Fibroblast of the aortic adventitia (primary cell): ENCODE measurements around the gene RNU6-9. TPM values are rescaled to one million over a fixed set of nuclear protein-coding genes. Genes with fewer than 3 reads are reported as not detected.
"Not testable (repeated sequence)": the region's sequence is repeated elsewhere in the genome, so short reads cannot be mapped to it uniquely, and the experiment has no call there.

Experiments used
- DNase-seq: peaks from one replicate; pipeline ENCODE4 v3.0.0-alpha.2; 2010; ENCODE audit warnings: low read depth
- H3K4me3 ChIP-seq: 2 replicates; pipeline ENCODE4 v1.5.1; 2011; ENCODE audit warnings: low read depth, mild to moderate bottlenecking, control low read depth, low read length, moderate library complexity
- CTCF ChIP-seq: IDR thresholded peaks from 2 replicates; pipeline ENCODE4 v1.5.1; 2011; ENCODE audit warnings: mild to moderate bottlenecking, low read length, control low read depth, inconsistent platforms; ENCODE audit not compliant: insufficient read depth
- total RNA-seq: library from RNA; depleted of rRNA; stranded (reverse); fragments of >200 nt; gene quantifications from 2 replicates; pipeline ENCODE4 v1.2.3, GENCODE V29; 2012; ENCODE audit warnings: low replicate concordance

RNU6-9 gene
- total RNA-seq, 1 donor = not detected

DNA sequence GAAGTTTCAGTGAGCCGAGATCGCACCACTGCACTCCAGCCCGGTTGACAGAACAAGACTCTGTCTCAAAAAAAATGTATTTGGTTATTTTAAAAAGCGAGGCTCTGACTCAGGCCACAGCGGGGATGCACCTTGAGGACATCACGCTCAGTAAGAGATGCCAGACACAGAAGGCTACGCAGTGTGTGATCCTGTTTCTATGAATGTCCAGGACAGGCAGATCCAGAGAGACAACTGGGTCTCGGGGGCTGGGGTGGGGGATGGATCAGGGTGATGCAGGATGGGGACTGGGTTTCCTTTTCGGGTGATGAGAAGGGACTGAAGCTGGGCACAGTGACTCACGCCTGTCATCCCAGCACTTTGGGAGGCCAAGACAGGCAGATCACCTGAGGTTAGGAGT, 5.7 kb upstream of the RNU6-9 start:
- no peak for TF ChIP-seq CTCF
- no peak for DNase-seq
- H3K4me3 ChIP-seq = no peak overlapping the region

DNA sequence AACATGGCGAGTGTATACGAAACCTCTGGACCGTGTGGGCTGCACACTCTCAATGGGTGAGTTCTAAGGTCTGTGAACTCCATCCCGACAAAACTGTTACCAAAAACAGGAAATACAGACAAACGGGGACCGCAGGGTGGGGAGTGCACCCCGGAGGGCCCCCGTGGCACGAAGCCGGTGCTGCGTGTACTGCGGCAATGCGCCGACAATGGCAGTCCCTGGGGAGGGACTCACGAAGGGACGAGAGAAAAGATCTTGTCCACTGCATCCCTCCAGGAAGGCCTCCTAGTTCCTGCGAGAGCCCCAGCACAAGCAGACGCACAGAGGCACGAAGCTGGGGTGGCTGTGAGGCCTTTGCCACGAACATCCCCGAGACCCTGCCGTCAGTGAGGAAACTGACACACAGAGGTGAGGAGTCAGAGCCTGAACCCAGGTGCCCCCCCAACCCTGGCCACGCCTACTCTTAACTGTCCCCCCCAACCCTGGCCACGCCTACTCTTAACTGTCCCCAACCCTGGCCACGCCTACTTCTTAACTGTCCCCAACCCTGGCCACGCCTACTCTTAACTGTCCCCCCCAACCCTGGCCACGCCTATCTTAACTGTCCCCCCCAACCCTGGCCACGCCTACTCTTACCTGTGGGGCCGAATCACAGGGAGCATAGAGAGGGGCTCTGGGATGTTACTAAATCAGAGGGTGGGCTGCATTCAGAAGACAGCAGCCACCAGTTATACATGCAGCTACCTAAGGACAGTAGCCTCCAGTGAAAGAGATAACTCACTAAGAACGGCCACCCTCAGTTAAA, 4.5 kb upstream of the RNU6-9 start:
- no peak for TF ChIP-seq CTCF

GRCh38 chr19:889662-890295, 3.5 kb upstream of the RNU6-9 start:
- no peak for DNase-seq
- no peak overlapping the region for H3K4me3 ChIP-seq
- TF ChIP-seq CTCF = no peak

More for the DNA sequence above, 4.5 kb upstream of the RNU6-9 start:
- DNase-seq = no peak
- no peak overlapping the region for H3K4me3 ChIP-seq

GRCh38 chr19:890831-891230, 2.5 kb upstream of the RNU6-9 start:
- no peak for DNase-seq
- H3K4me3 ChIP-seq = no peak overlapping the region
- no peak for TF ChIP-seq CTCF

- H3K4me3 ChIP-seq = peak overlapping the region; percentile 83
- DNase-seq = not testable (repeated sequence)
These were observed 1.7 kb upstream of the RNU6-9 start for GRCh38 chr19:891421-892200.

DNA sequence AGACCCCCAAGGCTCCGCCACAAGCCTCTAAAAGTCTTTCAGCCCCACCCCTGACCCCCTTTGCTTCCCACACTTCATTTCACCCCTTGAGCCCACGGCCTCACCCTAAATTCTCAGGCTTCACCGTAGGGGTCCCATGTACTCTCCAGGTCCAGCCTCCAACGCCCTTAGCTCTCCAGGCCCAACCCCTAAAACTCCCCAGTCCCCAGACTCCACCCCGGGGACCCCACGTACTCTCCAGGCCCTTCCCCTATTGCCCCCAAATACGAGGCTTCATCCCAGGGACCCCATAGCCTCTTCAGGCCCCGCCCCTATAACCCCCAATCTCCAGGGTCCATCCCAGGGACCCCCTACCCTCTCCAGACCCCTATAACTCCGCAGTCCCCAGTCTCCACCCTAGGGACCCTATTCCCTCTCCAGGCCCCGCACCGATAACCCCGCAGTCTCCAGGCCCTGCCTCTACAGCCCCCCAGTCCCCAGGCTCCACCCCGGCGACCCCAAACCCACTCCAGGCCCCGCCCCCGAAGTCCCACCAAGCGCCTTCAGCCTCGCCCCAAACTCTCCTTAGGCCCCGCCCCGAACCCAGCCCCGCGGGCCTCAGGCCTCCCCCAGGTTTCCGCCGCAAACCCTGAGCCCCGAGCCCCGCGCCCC, 916 bp upstream of the RNU6-9 start:
- no peak for TF ChIP-seq CTCF
- no peak for DNase-seq
- peak overlapping the region; percentile 83 for H3K4me3 ChIP-seq
